RWPE1 (cell line): Measurements from ENCODE around the gene RAB8B.

ENCODE experiments used
- CTCF ChIA-PET: fragments of 350-600 bp; sonication (Branson Sonifier 250); formaldehyde crosslinking; extraction: SDS; loops from one replicate; lab custom pipeline; 2021; lab: Yijun Ruan, JAX
- POLR2A ChIA-PET: fragments of 400-600 bp; formaldehyde crosslinking; extraction: SDS; loops from one replicate; lab custom pipeline; 2020; ENCODE audit warnings: antibody characterized with exemption; ENCODE audit not compliant: low non-redundant PET; lab: Yijun Ruan, JAX
- DNase-seq: peaks from one replicate; pipeline ENCODE4 v3.0.0; 2012; ENCODE audit warnings: low spot score
- H3K27ac ChIP-seq: fragments of 450-650 bp; 2 replicates; pipeline ENCODE4 v1.5.1; 2017
- CTCF ChIP-seq: fragments of 450-650 bp; conservative IDR thresholded peaks from 2 replicates; pipeline ENCODE4 v1.5.1; 2017; ENCODE audit warnings: low read depth, mild to moderate bottlenecking

RAB8B gene

GRCh38 chr15:63238171-63238570, 48.8 kb downstream of the RAB8B start:
- DNase-seq = no peak
- no peak for TF ChIP-seq CTCF
- H3K27ac ChIP-seq = no peak overlapping the region; the same call in 1 of the 2 replicates
- POLR2A ChIA-PET = no interaction called here
- CTCF ChIA-PET = interaction anchor here (0.5 kb wide), 1 partner anchor 98 kb away, joined by 3 read pairs; no protein-coding TSS in a partner anchor

GRCh38 chr15:63238796-63239195, 49.4 kb downstream of the RAB8B start:
- H3K27ac ChIP-seq = no peak overlapping the region
- DNase-seq = peak; percentile 71
- CTCF ChIA-PET = interaction anchor here (0.5 to 0.6 kb wide), 2 partner anchors 593 to 1359 kb away, joined by 3 read pairs; no protein-coding TSS in a partner anchor
- POLR2A ChIA-PET = no interaction called here
- TF ChIP-seq CTCF = no peak

DNA sequence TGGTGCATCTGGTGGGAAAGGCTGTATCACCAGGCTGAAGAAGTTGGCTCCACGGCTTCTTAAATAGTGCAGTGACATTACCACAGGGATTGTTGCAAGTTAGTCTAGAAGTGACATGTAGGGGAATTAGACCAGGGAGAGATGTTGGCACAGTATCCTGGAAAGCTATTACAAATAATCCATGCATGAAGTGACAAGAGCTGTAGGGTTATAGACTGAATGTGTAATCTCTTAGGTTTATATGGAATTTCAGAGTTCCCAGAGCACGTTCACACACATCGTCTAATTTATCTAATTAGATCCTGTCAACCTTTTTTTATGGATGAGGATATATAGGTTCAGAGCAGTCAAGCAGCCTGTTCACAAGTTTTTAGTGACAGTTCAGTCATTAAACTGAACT, 50.7 kb downstream of the RAB8B start:
- POLR2A ChIA-PET = no interaction called here
- DNase-seq = no peak
- TF ChIP-seq CTCF = no peak
- no peak overlapping the region for H3K27ac ChIP-seq
- CTCF ChIA-PET = interaction anchor here (0.6 to 0.7 kb wide), 2 partner anchors 10 to 289 kb away, joined by 3 to 5 read pairs; no protein-coding TSS in a partner anchor

GRCh38 chr15:63241316-63241715, 51.9 kb downstream of the RAB8B start:
- ChIA-PET CTCF (no interaction called here), POLR2A (no interaction called here)
- no peak overlapping the region for H3K27ac ChIP-seq
- TF ChIP-seq CTCF = no peak
- DNase-seq = no peak

DNA sequence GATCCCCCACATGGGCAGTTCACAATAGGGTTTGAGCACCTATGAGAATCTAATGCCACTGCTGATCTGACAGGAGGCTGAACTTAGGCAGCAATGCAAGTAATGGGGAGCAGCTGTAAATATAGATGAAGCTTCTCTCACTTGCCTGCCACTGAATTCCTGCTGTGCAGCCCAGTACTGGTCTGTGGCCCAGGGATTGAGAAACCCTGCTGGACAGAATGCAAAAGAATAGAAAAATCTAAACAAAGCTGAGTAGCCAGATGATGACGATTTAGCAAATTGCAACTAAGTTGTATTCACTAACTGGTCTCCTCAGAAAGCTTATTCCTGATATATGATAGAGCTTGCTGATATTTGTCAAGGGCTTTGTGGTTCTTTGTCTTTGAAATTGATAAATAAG, 53.7 kb downstream of the RAB8B start:
- ChIA-PET POLR2A (no interaction called here), CTCF (no interaction called here)
- no peak for DNase-seq
- TF ChIP-seq CTCF = no peak
- no peak overlapping the region for H3K27ac ChIP-seq

DNA sequence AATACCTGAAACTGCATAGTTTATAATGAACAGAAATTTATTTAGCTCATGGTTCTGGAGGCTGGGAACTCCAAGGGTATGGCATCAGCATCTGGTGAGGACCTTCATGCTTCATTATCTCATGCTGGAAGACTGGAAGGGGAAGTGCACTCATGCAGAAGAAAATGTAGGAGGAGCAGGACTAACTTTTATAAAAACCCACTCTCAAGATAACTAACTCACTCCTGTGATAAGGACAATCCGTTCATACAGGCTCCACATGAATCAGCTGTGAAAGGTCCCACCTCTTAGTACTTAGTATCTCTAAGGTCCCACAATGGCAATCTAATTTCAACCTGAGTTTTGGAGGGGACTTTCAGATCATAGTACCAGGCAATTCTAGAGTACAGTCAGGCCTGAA, 54.4 kb downstream of the RAB8B start:
- no peak for DNase-seq
- ChIA-PET POLR2A (no interaction called here), CTCF (no interaction called here)
- no peak for TF ChIP-seq CTCF
- H3K27ac ChIP-seq = no peak overlapping the region

DNA sequence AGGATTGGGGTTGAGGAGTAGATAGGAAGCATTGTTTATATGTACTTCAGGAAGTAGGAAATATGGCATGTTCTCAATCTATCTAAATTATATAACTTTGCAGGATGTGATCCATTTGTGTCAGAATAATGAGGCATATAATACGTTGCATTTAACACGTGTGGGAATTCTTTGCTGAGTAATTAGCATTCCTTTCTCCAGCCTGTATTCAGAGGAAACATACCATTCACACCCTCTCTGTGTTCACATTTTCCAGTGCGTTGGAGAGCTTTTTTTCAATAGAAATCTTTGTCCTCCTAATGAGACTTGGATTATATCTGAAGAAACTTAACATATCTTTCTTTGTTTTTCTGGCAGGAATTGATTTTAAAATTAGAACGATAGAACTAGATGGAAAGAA, 55.0 kb downstream of the RAB8B start:
- CTCF ChIA-PET = no interaction called here
- DNase-seq = peak; percentile 55
- no peak for TF ChIP-seq CTCF
- POLR2A ChIA-PET = no interaction called here
- H3K27ac ChIP-seq = no peak overlapping the region
